GM21786 (cell line): ENCODE results near the gene SLC1A2.

Source experiments
- ATAC-seq: cut with Tn5 transposase; IDR thresholded peaks from one replicate; pipeline ENCODE4 v1.9.1; 2021; ENCODE audit not compliant: unreplicated experiment

SLC1A2 gene

GRCh38 chr11:35419184-35419829 is at the start of gene SLC1A2:
TSS of gene SLC1A2 (minus strand) at chr11:35419558. CDS start at chr11:35418966, 592 bp downstream.
- ATAC-seq = no peak

- ATAC-seq = no peak
Measured at GRCh38 chr11:35466058-35466457, 46.7 kb upstream of the SLC1A2 start.

- ATAC-seq = no peak
Measured at GRCh38 chr11:35464308-35464707, 45.0 kb upstream of the SLC1A2 start.

GRCh38 chr11:35463331-35463751 is 44.0 kb upstream of the SLC1A2 start:
- ATAC-seq = no peak

- ATAC-seq = no peak
Measured at GRCh38 chr11:35461917-35462538, 42.7 kb upstream of the SLC1A2 start.

- no peak for ATAC-seq
Measured at GRCh38 chr11:35459489-35459888, 40.1 kb upstream of the SLC1A2 start.

- ATAC-seq = no peak
Measured at GRCh38 chr11:35458846-35459245, 39.5 kb upstream of the SLC1A2 start.

- no peak for ATAC-seq
Measured at GRCh38 chr11:35454362-35454761, 35.0 kb upstream of the SLC1A2 start.

GRCh38 chr11:35436581-35437250 is 17.4 kb upstream of the SLC1A2 start:
- no peak for ATAC-seq

GRCh38 chr11:35433588-35433987 is 14.2 kb upstream of the SLC1A2 start:
- no peak for ATAC-seq

- no peak for ATAC-seq
Measured at GRCh38 chr11:35432464-35432863, 13.1 kb upstream of the SLC1A2 start.

GRCh38 chr11:35427071-35427470 is 7.7 kb upstream of the SLC1A2 start:
- no peak for ATAC-seq

- ATAC-seq = no peak
Measured at GRCh38 chr11:35426351-35426750, 7.0 kb upstream of the SLC1A2 start.

- ATAC-seq = no peak
Measured at GRCh38 chr11:35425603-35426212, 6.3 kb upstream of the SLC1A2 start.

GRCh38 chr11:35424157-35424940 is 5.0 kb upstream of the SLC1A2 start:
- ATAC-seq = no peak

GRCh38 chr11:35420371-35420770 is 1.0 kb upstream of the SLC1A2 start:
- no peak for ATAC-seq

GRCh38 chr11:35419830-35420333 is 524 bp upstream of the SLC1A2 start:
- no peak for ATAC-seq

- ATAC-seq = no peak
Measured at GRCh38 chr11:35418282-35419183, 825 bp downstream of the SLC1A2 start.

GRCh38 chr11:35415487-35415886 is 3.9 kb downstream of the SLC1A2 start:
- no peak for ATAC-seq

GRCh38 chr11:35414776-35415175 is 4.6 kb downstream of the SLC1A2 start:
- ATAC-seq = no peak
